CD4-positive, alpha-beta memory T cell (primary cell): Measurements from ENCODE around the gene CEPT1. TPM values are rescaled to one million over a fixed set of nuclear protein-coding genes. Genes with fewer than 3 reads are reported as not detected.

Experiments used
- CTCF ChIA-PET: fragments of 350-600 bp; sonication (Branson Sonifier 250); formaldehyde crosslinking; loops from one replicate; lab custom pipeline; 2021; ENCODE audit warnings: inconsistent platforms; ENCODE audit not compliant: partially characterized antibody; lab: Charles Lee
- POLR2A ChIA-PET: fragments of 350-600 bp; sonication (Branson Sonifier 250); formaldehyde crosslinking; loops from one replicate; lab custom pipeline; 2021; ENCODE audit not compliant: partially characterized antibody; lab: Charles Lee
- DNase-seq, 5 donors: peaks; one replicate each; pipeline versions ENCODE4 v3.0.0 to v3.0.0-alpha.2; 2020 to 2022; ENCODE audit warnings: mixed read lengths in 1 of 5
- H3K27ac ChIP-seq: one replicate; pipeline ENCODE4 v1.7.0; 2013; ENCODE audit warnings: low read depth, low read length
- H3K27me3 ChIP-seq: 2 replicates; pipeline ENCODE4 v1.7.0; 2013; ENCODE audit warnings: mild to moderate bottlenecking, low read length, moderate library complexity; ENCODE audit not compliant: insufficient read depth
- H3K36me3 ChIP-seq: 2 replicates; pipeline ENCODE4 v1.7.0; 2013; ENCODE audit warnings: mild to moderate bottlenecking, low read length, moderate library complexity; ENCODE audit not compliant: insufficient read depth
- H3K4me1 ChIP-seq: 2 replicates; pipeline ENCODE4 v1.7.0; 2013; ENCODE audit warnings: mild to moderate bottlenecking, low read length, moderate library complexity; ENCODE audit not compliant: insufficient read depth
- H3K4me3 ChIP-seq, 2 donors: one replicate each; pipeline ENCODE4 v1.7.0; 2013; ENCODE audit warnings: low read length in 2 of 2, mild to moderate bottlenecking in 1 of 2
- H3K9me3 ChIP-seq, 2 donors: one replicate each; pipeline ENCODE4 v1.7.0; 2013; ENCODE audit warnings: low read length in 2 of 2, control low read depth in 1 of 2; ENCODE audit not compliant: control insufficient read depth in 1 of 2
- H3K27ac Mint-ChIP-seq, 7 donors: one replicate each; pipeline ENCODE4 v1.8.0; 2020 to 2021; ENCODE audit warnings: mixed read lengths in 7 of 7, mild to moderate bottlenecking in 6 of 7, inconsistent platforms in 3 of 7, moderate library complexity in 3 of 7
- H3K27me3 Mint-ChIP-seq, 2 donors: one replicate each; pipeline ENCODE4 v1.8.0; 2020 to 2021; ENCODE audit warnings: mixed read lengths in 2 of 2
- H3K36me3 Mint-ChIP-seq, 2 donors: one replicate each; pipeline ENCODE4 v1.8.0; 2020 to 2021; ENCODE audit warnings: mixed read lengths in 2 of 2, inconsistent platforms in 1 of 2, mild to moderate bottlenecking in 1 of 2
- H3K4me1 Mint-ChIP-seq, 4 donors: one replicate each; pipeline ENCODE4 v1.8.0; 2020 to 2021; ENCODE audit warnings: mixed read lengths in 4 of 4, mild to moderate bottlenecking in 1 of 4
- H3K4me3 Mint-ChIP-seq, 8 donors: one replicate each; pipeline ENCODE4 v1.8.0; 2020 to 2021; ENCODE audit warnings: mixed read lengths in 8 of 8, mild to moderate bottlenecking in 7 of 8, moderate library complexity in 6 of 8, inconsistent platforms in 3 of 8
- H3K9me3 Mint-ChIP-seq, 8 donors: one replicate each; pipeline ENCODE4 v1.8.0; 2020 to 2021; ENCODE audit warnings: mixed read lengths in 8 of 8, mild to moderate bottlenecking in 5 of 8, inconsistent platforms in 3 of 8, moderate library complexity in 1 of 8
- intact Hi-C: fragments of 100-400 bp; cut with micrococcal nuclease; formaldehyde crosslinking; loops from one replicate; pipeline ENCODE4 v1.15.1; 2023
- polyA plus RNA-seq, 2 donors: library from polyadenylated mRNA; unstranded; fragments of 300-500 nt; fragmentation: Illumina TruSeq; gene quantifications; one replicate each; pipeline ENCODE4 v1.2.3, GENCODE V29; 2021
- total RNA-seq, 2 experiments: library from RNA; stranded (reverse); gene quantifications; one replicate each; pipeline ENCODE4 v1.2.3, GENCODE V29; 2021

CEPT1 gene
- total and polyA plus RNA-seq, 4 experiments from 2014 or later: 18.4 to 49.6 (median 41.2) TPM

- H3K27me3 ChIP-seq: no peaks in the 10 kb centered on the region
- H3K4me3 Mint-ChIP-seq: peak overlapping the region in 1 of 8 donors; percentile 16
- peaks cover 19% of the 10 kb centered on the region for H3K36me3 ChIP-seq
- POLR2A ChIA-PET: interaction anchor here (0.8 to 15.6 kb wide), 7 partner anchors 9 to 49 kb away, joined by 3 to 234 read pairs (median 3); partner anchors contain the start of gene DENND2D
- H3K4me3 ChIP-seq: no peak overlapping the region
- CTCF ChIA-PET: interaction anchor here (0.7 to 1.5 kb wide), 2 partner anchors 18 to 270 kb away, joined by 4 read pairs; no protein-coding TSS in a partner anchor
- no peaks in the 10 kb centered on the region for H3K27me3 Mint-ChIP-seq
- H3K4me1 Mint-ChIP-seq: peaks cover 27 to 47% (median 35%) of the 10 kb centered on the region in 4 donors
- DNase-seq: no peak
- intact Hi-C loops: no loop called here
- no peaks in the 10 kb centered on the region for H3K9me3 Mint-ChIP-seq
- peaks cover 50 to 55% of the 10 kb centered on the region in 2 donors for H3K36me3 Mint-ChIP-seq
- H3K27ac ChIP-seq: no peak overlapping the region
- peaks cover under 1% of the 10 kb centered on the region for H3K4me1 ChIP-seq
- H3K27ac Mint-ChIP-seq: peak overlapping the region; percentile 58 to 87 (median 67)
- no peaks in the 10 kb centered on the region for H3K9me3 ChIP-seq
Observed at GRCh38 chr1:111179968-111180533, 40.0 kb downstream of the CEPT1 start.

GRCh38 chr1:111182052-111182451 lies 42.0 kb downstream of the CEPT1 start:
- no peaks in the 10 kb centered on the region for H3K9me3 ChIP-seq
- POLR2A ChIA-PET: interaction anchor here (0.6 to 15.6 kb wide), 9 partner anchors 9 to 268 kb away, joined by 3 to 234 read pairs (median 9); partner anchors contain the start of gene DENND2D
- no peaks in the 10 kb centered on the region for H3K9me3 Mint-ChIP-seq
- peaks cover 41 to 65% (median 49%) of the 10 kb centered on the region in 4 donors for H3K4me1 Mint-ChIP-seq
- H3K4me3 ChIP-seq: no peak overlapping the region
- CTCF ChIA-PET: interaction anchor here (1.0 kb wide), 1 partner anchor 145 kb away, joined by 4 read pairs; no protein-coding TSS in a partner anchor
- peak overlapping the region in 4 of 7 donors; percentile 24 to 69 (median 57) for H3K27ac Mint-ChIP-seq
- peaks cover 20% of the 10 kb centered on the region for H3K4me1 ChIP-seq
- H3K4me3 Mint-ChIP-seq: no peak overlapping the region
- no peak for DNase-seq
- H3K36me3 Mint-ChIP-seq: peaks cover 54 to 59% of the 10 kb centered on the region in 2 donors
- H3K27ac ChIP-seq: no peak overlapping the region
- no peaks in the 10 kb centered on the region for H3K27me3 Mint-ChIP-seq
- H3K36me3 ChIP-seq: peaks cover 30% of the 10 kb centered on the region
- intact Hi-C loops: no loop called here
- no peaks in the 10 kb centered on the region for H3K27me3 ChIP-seq

GRCh38 chr1:111183308-111184069 lies 43.5 kb downstream of the CEPT1 start:
- Histone ChIP-seq H3K4me1 (peaks cover 35% of the 10 kb centered on the region), H3K36me3 (peaks cover 44% of the 10 kb centered on the region), H3K27me3 (no peaks in the 10 kb centered on the region), H3K27ac (no peak overlapping the region), H3K9me3 (no peaks in the 10 kb centered on the region), H3K4me3 (no peak overlapping the region)
- intact Hi-C loops: loop anchor here (2.0 kb wide), 1 partner anchor 17 kb away; the partner anchor contains the start of gene DENND2D
- no peak for DNase-seq
- no peaks in the 10 kb centered on the region for H3K9me3 Mint-ChIP-seq
- H3K4me1 Mint-ChIP-seq: peaks cover 47 to 78% (median 59%) of the 10 kb centered on the region in 4 donors
- ChIA-PET CTCF (interaction anchor here (0.7 to 1.4 kb wide), 7 partner anchors 9 to 217 kb away, joined by 3 to 6 read pairs (median 4); no protein-coding TSS in a partner anchor), POLR2A (interaction anchor here (0.9 to 15.6 kb wide), 11 partner anchors 8 to 48 kb away, joined by 3 to 234 read pairs (median 8); partner anchors contain the start of gene DENND2D)
- H3K36me3 Mint-ChIP-seq: peaks cover 63 to 65% of the 10 kb centered on the region in 2 donors
- no peaks in the 10 kb centered on the region for H3K27me3 Mint-ChIP-seq
- H3K27ac Mint-ChIP-seq: peak overlapping the region in 6 of 7 donors; percentile 55 to 84 (median 70)
- no peak overlapping the region for H3K4me3 Mint-ChIP-seq

- Mint-ChIP-seq H3K27ac (peak overlapping the region in 3 of 7 donors; percentile 39 to 75 (median 63)), H3K4me3 (no peak overlapping the region), H3K36me3 (peaks cover 70 to 71% of the 10 kb centered on the region in 2 donors), H3K27me3 (no peaks in the 10 kb centered on the region), H3K9me3 (no peaks in the 10 kb centered on the region), H3K4me1 (peaks cover 53 to 83% (median 65%) of the 10 kb centered on the region in 4 donors)
- ChIA-PET POLR2A (interaction anchor here (1.1 to 15.6 kb wide), 3 partner anchors 9 to 34 kb away, joined by 8 to 234 read pairs (median 23); partner anchors contain the start of gene DENND2D), CTCF (interaction anchor here (0.5 to 1.4 kb wide), 4 partner anchors 38 to 154 kb away, joined by 3 to 6 read pairs (median 3); no protein-coding TSS in a partner anchor)
- H3K36me3 ChIP-seq: peaks cover 56% of the 10 kb centered on the region
- intact Hi-C loops: loop anchor here (2.0 to 5.0 kb wide), 2 partner anchors 16 to 38 kb away; partner anchors contain the start of gene DENND2D
- H3K27ac ChIP-seq: no peak overlapping the region
- no peaks in the 10 kb centered on the region for H3K9me3 ChIP-seq
- no peak overlapping the region for H3K4me3 ChIP-seq
- peaks cover 47% of the 10 kb centered on the region for H3K4me1 ChIP-seq
- DNase-seq: no peak
- H3K27me3 ChIP-seq: no peaks in the 10 kb centered on the region
Observed at GRCh38 chr1:111184663-111185062, 44.6 kb downstream of the CEPT1 start.

GRCh38 chr1:111190931-111191451 lies 51.0 kb downstream of the CEPT1 start:
- peak overlapping the region; percentile 62 to 97 (median 89) for H3K27ac Mint-ChIP-seq
- POLR2A ChIA-PET: interaction anchor here (1.2 to 18.1 kb wide), 7 partner anchors 8 to 211 kb away, joined by 4 to 1434 read pairs (median 7); partner anchors contain the start of genes CEPT1, CHI3L2, DENND2D and DRAM2
- intact Hi-C loops: no loop called here
- H3K9me3 Mint-ChIP-seq: no peaks in the 10 kb centered on the region
- H3K4me3 Mint-ChIP-seq: peak overlapping the region in 4 of 8 donors; percentile 1 to 77 (median 31)
- CTCF ChIA-PET: interaction anchor here (1.1 to 19.0 kb wide), 5 partner anchors 30 to 252 kb away, joined by 3 to 623 read pairs (median 5); partner anchors contain the start of gene CHI3L2
- H3K36me3 Mint-ChIP-seq: peaks cover 92 to 98% of the 10 kb centered on the region in 2 donors
- H3K27ac ChIP-seq: peak overlapping the region; percentile 27
- H3K4me3 ChIP-seq: no peak overlapping the region
- H3K4me1 Mint-ChIP-seq: peaks cover 78 to 99% (median 89%) of the 10 kb centered on the region in 4 donors
- H3K27me3 Mint-ChIP-seq: no peaks in the 10 kb centered on the region
- DNase-seq: no peak
- H3K4me1 ChIP-seq: peaks cover 100% of the 10 kb centered on the region
- no peaks in the 10 kb centered on the region for H3K27me3 ChIP-seq
- no peaks in the 10 kb centered on the region for H3K9me3 ChIP-seq
- H3K36me3 ChIP-seq: peaks cover 98% of the 10 kb centered on the region

- Histone ChIP-seq H3K4me3 (no peak overlapping the region), H3K4me1 (peaks cover 100% of the 10 kb centered on the region), H3K9me3 (no peaks in the 10 kb centered on the region), H3K36me3 (peaks cover 98% of the 10 kb centered on the region), H3K27me3 (no peaks in the 10 kb centered on the region), H3K27ac (peak overlapping the region; percentile 84)
- H3K4me1 Mint-ChIP-seq: peaks cover 83 to 99% (median 92%) of the 10 kb centered on the region in 4 donors
- peak overlapping the region; percentile 84 to 98 (median 95) for H3K27ac Mint-ChIP-seq
- peak overlapping the region in 3 of 8 donors; percentile 59 to 77 (median 63) for H3K4me3 Mint-ChIP-seq
- H3K27me3 Mint-ChIP-seq: no peaks in the 10 kb centered on the region
- CTCF ChIA-PET: interaction anchor here (1.1 to 19.0 kb wide), 5 partner anchors 30 to 251 kb away, joined by 3 to 623 read pairs (median 5); partner anchors contain the start of gene CHI3L2
- peaks cover 96 to 98% of the 10 kb centered on the region in 2 donors for H3K36me3 Mint-ChIP-seq
- no peaks in the 10 kb centered on the region for H3K9me3 Mint-ChIP-seq
- intact Hi-C loops: no loop called here
- no peak for DNase-seq
- POLR2A ChIA-PET: interaction anchor here (0.9 to 18.1 kb wide), 8 partner anchors 9 to 210 kb away, joined by 3 to 1434 read pairs (median 6); partner anchors contain the start of genes CEPT1, CHI3L2, DENND2D and DRAM2
Observed at GRCh38 chr1:111191496-111191895, 51.5 kb downstream of the CEPT1 start.
